HG03066 (cell line): ENCODE measurements around the gene EIF3D.

Source experiments
- ATAC-seq: cut with Tn5 transposase; IDR thresholded peaks from one replicate; pipeline ENCODE4 v1.9.1; 2021; ENCODE audit warnings: low read depth; ENCODE audit not compliant: unreplicated experiment

Gene EIF3D

DNA sequence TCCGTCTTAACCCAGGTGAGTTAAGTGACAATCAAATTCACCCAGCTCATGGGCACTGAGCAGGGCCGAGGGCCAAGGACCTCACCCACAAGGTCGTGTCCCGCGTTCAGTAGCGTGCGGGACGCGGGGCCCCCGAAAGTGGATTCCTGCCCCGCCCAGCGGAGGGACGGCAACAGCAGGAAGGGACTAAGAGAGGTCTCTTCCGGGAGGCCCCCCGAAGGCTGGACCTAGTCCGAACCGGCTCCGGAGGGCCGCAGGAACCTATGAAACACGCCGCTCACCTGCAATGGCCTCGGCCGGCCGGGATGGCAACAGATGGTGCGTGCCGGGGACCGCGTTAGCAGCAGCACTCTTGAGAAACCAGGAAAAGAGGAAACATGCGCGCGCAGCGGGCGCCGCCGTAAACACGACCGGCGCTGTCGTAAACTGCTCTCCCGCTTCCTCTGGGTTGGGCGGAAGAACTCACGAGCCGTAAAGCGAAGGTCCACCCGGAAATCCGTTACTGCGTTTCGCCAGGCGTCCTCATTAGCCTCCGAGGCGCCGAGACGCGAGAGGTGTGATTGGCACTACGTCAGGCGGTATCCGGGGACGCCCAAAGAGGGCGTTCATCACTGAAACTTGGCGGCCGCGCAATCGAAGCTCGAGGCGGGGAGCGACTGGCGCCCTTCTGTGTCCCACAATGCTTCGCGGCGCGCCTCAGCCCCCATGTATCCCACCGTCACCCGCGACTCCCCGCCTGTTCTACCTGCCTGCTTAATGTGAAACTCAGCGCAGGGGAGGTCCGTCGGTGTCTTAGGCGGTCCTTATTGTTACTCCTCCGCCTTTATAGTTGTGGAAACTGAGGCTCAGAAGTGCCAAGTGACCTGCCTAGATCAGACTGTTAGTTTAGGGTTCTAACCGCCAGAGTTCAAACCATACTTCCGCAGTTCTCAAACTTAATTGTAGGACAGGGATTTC lies at the start of gene EIF3D:
TSS of gene EIF3D (minus strand) at position 372 of the 957 bp plus-strand sequence. CDS start 3,045 bp downstream, outside the sequence.
- peak; percentile 96 for ATAC-seq

DNA sequence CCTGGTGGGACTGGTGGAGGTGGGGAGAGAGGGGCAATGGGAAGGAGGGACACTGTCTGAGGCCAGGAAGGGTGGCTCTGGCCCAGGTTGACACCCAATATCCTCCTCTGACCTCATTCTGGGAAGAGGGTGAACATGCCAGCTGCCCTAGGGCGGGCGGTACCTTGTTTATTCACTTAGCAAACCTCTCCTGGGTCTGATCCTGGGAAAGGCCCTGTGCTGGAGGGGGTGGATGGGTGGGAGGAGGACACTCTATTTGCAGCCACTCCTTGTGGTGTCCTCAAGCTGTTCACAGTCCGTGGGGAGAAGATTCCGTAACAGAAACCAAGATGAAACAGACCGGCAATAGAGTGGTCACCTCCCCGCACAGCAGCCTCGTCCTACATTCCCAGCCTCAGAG lies 49.7 kb upstream of the EIF3D start:
- no peak for ATAC-seq

DNA sequence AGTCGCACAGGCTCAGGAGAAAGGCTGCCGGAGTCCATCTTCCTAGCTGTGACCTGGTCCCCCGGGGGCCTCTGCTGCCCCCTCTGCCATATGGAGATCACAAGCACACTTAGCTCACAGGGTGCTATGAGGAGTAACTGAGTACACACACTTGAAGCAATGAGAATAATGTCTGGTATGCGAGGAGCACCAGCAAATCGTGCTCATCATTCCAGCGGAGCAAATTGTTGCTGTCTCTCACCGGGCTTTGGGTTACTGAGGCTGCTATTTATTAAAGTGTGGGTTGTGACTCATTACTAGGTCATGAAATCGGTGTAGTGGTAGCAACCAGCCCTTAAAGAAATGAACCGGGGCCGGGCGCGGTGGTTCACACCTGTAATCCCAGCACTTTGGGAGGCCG lies 48.1 kb upstream of the EIF3D start:
- ATAC-seq: no peak

DNA sequence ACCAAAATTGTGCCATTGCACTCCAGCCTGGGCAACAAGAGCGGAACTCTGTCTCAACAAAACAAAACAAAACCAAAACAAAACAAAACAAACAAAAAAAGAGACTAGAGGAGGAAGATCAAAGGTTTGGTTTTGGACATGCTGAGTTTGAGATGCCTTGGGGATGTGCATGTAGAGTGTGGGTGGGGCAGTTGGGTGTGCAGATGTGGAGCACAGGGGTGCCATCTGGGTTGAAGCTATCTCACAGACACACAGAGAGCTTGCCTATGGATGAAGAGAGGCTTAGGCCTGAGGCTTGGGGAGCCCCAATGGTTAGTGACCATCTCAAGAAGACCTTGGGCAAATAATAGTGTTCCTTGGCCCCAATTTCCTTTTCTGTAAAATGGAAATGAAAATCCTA lies 45.8 kb upstream of the EIF3D start:
- ATAC-seq: no peak

- ATAC-seq: no peak
Measured at GRCh38 chr22:36573815-36574363, 44.9 kb upstream of the EIF3D start.

- no peak for ATAC-seq
Measured at GRCh38 chr22:36571991-36572390, 43.0 kb upstream of the EIF3D start.

DNA sequence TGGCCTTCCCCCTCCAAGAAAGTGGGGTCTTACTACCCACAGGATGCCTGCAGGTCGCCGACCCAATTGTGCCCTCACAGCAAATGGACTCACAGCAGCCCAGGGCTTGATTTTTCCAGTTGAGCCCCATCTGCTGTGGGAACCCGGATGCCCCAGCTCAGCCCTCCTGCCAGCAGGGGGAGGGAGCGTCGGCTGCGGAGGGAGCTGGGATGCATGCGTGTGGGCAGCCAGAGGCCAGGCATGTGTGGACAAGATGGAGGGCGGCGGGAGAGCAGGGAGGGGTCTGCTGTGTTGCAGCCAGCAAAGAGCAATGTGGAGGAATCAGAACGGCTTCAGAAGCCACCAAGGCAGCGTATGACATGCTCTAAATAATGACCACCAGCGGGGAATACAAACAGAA lies 41.0 kb upstream of the EIF3D start:
- ATAC-seq: no peak

DNA sequence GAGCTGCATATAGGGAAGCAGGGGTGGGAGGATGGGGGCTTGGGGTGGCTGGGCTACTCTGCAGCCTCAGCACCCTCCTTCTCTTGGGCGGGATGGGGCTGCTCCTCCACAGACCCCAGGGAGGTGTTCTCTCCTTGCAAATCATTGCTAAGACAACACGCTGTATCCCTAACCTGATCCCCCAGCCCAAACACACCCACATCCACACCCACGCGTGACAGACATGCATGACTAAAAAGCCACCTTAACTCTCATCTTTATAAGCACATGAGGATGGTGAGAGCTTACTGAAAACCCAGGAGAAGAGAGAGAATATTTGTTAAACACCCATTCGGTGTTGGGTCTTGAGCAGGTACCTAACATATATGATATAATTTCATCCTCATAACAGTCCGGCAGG lies 39.9 kb upstream of the EIF3D start:
- no peak for ATAC-seq

DNA sequence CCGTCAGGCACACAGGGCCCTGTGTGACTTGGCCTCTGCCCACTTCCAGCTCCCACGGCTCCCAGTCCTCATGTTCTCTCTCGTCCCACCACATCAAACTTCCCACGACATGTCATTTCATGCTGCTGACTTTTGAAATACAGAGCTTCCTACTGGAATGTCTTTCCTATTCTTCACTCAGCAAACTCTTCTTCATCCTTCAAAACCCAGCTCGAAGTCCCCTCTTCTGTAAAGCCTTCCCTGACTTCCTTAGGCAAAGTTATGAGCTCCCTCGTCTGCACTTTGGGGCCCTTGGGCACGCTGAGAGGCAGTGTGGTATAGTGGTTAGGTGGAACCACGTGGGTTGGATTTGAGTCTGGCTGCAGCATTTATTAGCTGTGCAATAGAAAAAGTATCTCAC lies 37.8 kb upstream of the EIF3D start:
- ATAC-seq: no peak

DNA sequence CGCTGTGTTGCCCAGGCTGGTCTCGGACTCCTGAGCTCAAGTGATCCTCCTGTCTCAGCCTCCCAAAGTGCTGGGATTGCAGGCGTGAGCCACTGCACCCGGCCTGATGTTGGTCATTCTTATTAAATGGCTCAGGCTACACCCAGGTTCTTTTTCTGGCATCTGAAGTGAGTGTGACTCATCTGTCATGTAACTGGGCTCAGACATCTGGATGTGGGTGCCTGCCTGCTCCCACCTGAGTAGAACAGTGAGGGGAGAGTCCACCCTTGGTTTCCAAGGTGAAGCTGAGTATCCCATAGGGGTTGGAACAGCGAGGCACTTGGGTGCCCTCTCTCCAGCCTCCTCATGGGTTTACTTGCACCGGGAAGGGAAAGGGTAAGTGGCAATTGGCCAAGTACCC lies 36.7 kb upstream of the EIF3D start:
- ATAC-seq: no peak

GRCh38 chr22:36565159-36565507 lies 36.2 kb upstream of the EIF3D start:
- no peak for ATAC-seq

DNA sequence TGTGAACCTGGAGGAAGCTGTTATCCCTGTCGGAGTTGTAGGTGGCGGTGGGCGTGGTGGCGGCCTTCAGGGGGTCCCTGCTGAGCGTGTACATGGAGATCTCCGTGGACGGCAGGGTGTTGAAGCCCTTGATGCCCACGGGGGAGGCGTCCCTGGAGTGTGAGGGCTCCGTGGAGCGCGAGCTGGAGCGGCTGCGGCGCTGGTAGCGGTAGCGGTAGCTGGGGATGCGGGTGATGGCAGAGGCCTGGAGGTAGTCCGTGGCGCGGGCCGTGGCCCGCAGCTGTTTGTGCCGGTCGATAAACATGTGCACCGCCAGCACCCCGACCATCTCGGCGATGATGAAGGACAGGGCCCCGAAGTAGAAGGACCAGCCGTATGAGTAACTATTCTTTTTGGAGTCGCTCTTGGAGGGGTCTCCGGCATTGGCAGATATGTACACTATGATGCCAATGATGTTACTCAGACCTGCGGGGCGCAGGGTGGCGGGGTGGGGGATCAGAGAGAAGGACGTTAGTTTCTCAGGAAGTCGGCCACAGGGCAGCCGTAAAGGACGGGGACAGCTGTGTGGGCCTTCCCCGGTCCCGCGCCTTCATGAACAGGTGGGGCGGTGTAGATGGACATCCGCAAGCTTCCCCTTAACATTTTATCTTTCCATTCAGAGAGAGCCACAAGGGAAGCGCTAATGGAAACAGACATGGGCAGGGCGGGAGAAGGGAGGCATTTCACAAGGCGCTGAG lies 35.6 kb upstream of the EIF3D start:
- no peak for ATAC-seq

GRCh38 chr22:36563898-36564297 lies 34.9 kb upstream of the EIF3D start:
- ATAC-seq: no peak

- ATAC-seq: no peak
Measured at GRCh38 chr22:36563444-36563843, 34.5 kb upstream of the EIF3D start.

- ATAC-seq: no peak
Measured at GRCh38 chr22:36563001-36563400, 34.0 kb upstream of the EIF3D start.

DNA sequence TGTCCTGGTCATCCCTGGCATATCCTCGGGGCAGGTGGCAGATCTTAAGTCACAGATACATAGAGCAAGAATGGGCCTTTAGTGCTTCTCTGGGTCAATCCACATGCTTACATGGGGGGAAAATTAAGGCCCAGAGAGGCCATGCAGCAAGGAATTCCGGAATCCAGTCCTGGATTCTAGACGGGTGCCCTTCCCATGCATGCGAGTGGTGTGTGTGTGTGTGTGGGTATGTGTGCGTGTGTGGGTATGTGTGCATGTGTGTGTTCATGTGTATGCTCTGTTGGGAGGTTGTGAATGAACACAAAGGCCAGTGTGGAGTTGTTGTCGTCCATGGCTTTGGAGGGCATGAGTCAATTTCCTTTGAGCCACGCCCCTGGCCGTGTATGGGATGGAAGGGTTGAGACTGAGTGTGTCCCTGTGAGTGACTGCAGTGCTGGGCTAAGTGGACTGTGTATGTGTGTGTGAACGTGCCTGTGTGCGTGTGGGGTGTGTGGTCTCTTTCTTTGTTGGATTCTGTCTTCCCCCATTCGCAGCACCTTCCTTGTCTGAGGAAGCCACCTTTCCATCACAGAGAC lies 33.4 kb upstream of the EIF3D start:
- ATAC-seq: no peak

DNA sequence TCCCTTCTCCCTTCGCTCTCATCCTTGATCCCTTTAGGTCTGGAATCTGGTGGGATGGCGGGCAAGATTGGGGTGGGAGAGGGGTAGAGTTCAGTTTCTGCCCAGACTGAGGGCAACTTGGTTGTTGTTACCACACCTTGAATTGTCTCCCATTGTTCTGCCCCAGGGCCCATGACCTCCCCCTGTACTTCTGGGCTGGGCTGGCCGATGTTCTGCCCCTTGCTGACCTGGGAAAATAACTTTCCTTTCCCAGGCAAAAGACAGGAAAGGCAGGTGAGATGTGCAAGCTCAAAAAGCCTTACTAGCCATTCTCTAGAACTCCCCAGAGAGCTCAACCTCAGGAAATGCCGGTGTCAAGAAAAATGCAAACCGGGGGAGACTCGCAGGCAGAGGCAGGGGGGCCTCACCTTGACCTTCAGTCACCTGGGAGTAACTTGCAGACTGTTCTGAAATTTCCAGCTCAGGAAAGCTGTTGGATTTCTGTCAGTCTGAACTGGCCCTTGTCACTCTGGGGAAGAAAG lies 32.4 kb upstream of the EIF3D start:
- ATAC-seq: no peak

DNA sequence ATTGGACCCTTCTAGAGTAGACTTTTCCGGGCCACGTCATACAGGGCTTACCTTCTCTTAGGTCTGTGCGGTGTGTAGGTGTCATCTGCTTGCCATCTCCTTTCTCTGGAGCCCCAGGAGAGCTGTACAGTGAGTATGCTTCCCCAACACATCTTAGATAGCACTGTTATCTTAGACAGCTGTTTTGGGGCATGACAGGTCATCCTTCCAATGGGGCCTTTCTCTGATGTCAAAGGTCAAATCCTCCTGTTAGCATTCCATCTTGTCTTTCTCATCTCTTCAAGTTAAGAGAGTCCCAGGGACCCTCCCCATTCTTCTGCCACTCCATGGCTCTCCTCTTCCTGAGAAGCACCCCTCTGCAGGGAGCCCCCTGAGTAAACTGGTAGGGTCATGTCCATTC lies 31.0 kb upstream of the EIF3D start:
- ATAC-seq: no peak

- ATAC-seq: no peak
Measured at GRCh38 chr22:36554098-36554497, 25.1 kb upstream of the EIF3D start.

DNA sequence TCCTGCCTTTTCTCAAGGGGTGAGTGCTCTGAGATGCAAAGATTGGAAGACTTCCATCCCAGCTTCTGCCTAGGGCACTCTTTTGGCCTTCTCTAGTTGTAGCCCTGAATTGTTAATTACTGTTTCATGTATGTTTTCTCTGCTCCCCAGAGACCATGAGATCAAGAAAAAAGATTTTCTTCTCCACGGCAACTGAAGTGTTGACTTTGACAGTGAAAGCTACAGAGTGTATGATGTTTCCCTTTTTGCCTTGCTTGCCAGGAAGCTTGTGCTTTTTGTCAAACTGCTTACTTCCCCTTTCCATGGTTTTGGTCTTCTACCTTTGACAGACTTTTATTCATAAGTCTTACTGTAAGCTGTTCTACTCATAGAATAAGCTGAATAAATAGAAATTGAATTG lies 23.3 kb upstream of the EIF3D start:
- ATAC-seq: no peak
